HepG2 (cell line): Measurements from ENCODE around the gene ITSN2. TPM values are rescaled to one million over a fixed set of nuclear protein-coding genes. Genes with fewer than 3 reads are reported as not detected.

Experiments
- CCDC6 ChIP-seq: sonication (generic); formaldehyde crosslinking; IDR thresholded peaks from 2 replicates; pipeline ENCODE4 v1.8.1; 2022; ENCODE audit warnings: mild to moderate bottlenecking, missing genetic modification reagents, moderate library complexity
- EEA1 ChIP-seq: sonication (generic); formaldehyde crosslinking; IDR thresholded peaks from 2 replicates; pipeline ENCODE4 v1.5.1; 2020; ENCODE audit warnings: mild to moderate bottlenecking, missing genetic modification reagents, borderline replicate concordance
- GMEB1 ChIP-seq: sonication (generic); formaldehyde crosslinking; IDR thresholded peaks from 2 replicates; pipeline ENCODE4 v1.5.1; 2020; ENCODE audit warnings: missing genetic modification reagents, mild to moderate bottlenecking, borderline replicate concordance
- PATZ1 ChIP-seq: sonication (generic); formaldehyde crosslinking; IDR thresholded peaks from 2 replicates; pipeline ENCODE4 v1.4.0; 2020; ENCODE audit warnings: missing genetic modification reagents
- SNRNP70 ChIP-seq: fragments of 200-400 bp; formaldehyde crosslinking; IDR thresholded peaks from 2 replicates; pipeline ENCODE4 v1.6.1; 2017; ENCODE audit warnings: mild to moderate bottlenecking, low read depth, low read length, moderate library complexity
- TGIF2 ChIP-seq: IDR thresholded peaks from 2 replicates; pipeline ENCODE4 v1.6.1; 2016; ENCODE audit warnings: control low read depth, missing compliant biosample characterization
- ZFAT ChIP-seq: sonication (generic); formaldehyde crosslinking; conservative IDR thresholded peaks from 2 replicates; pipeline ENCODE4 v1.8.1; 2023; ENCODE audit warnings: missing genetic modification reagents, inconsistent platforms
- ZFX ChIP-seq: sonication (generic); formaldehyde crosslinking; IDR thresholded peaks from 2 replicates; pipeline ENCODE4 v1.4.0; 2020; ENCODE audit warnings: mild to moderate bottlenecking, low read depth, missing genetic modification reagents, moderate library complexity
- ZHX1 ChIP-seq: sonication (generic); formaldehyde crosslinking; IDR thresholded peaks from 2 replicates; pipeline ENCODE4 v1.8.1; 2022; ENCODE audit warnings: low read depth, mild to moderate bottlenecking, missing genetic modification reagents
- ZHX2 ChIP-seq, 2 experiments: sonication (generic) in 1 of 2; formaldehyde crosslinking in 1 of 2; IDR thresholded peaks; 2 replicates each; pipeline versions ENCODE4 v1.6.1 to v1.9.0; 2014 to 2022; ENCODE audit warnings: antibody characterized with exemption in 1 of 2, borderline replicate concordance in 1 of 2, inconsistent platforms in 1 of 2, low read depth in 1 of 2, missing genetic modification reagents in 1 of 2
- ZNF138 ChIP-seq: sonication (generic); formaldehyde crosslinking; IDR thresholded peaks from 2 replicates; pipeline ENCODE4 v1.5.0; 2020; ENCODE audit warnings: mild to moderate bottlenecking, low read depth, missing genetic modification reagents
- ZNF234 ChIP-seq: sonication (generic); formaldehyde crosslinking; conservative IDR thresholded peaks from 2 replicates; pipeline ENCODE4 v1.5.1; 2020; ENCODE audit warnings: mild to moderate bottlenecking, missing genetic modification reagents
- ZNF451 ChIP-seq: sonication (generic); formaldehyde crosslinking; IDR thresholded peaks from 2 replicates; pipeline ENCODE4 v1.5.0; 2020; ENCODE audit warnings: mild to moderate bottlenecking, missing genetic modification reagents
- ZNF549 ChIP-seq: sonication (generic); formaldehyde crosslinking; IDR thresholded peaks from 2 replicates; pipeline ENCODE4 v1.5.0; 2020; ENCODE audit warnings: missing genetic modification reagents
- ZNF556 ChIP-seq: sonication (generic); formaldehyde crosslinking; IDR thresholded peaks from 2 replicates; pipeline ENCODE4 v1.4.0; 2020; ENCODE audit warnings: mild to moderate bottlenecking, missing genetic modification reagents, borderline replicate concordance
- ZNF740 ChIP-seq: sonication (generic); formaldehyde crosslinking; IDR thresholded peaks from 2 replicates; pipeline ENCODE4 v1.4.0; 2020; ENCODE audit warnings: missing genetic modification reagents
- polyA plus RNA-seq, 8 experiments: library from polyadenylated mRNA; depleted of rRNA in 3 of 8; stranded (reverse) in 7 of 8; unstranded in 1 of 8; fragments of >200 nt; fragmentation: Illumina TruSeq in 4 of 8; extraction: Trizol in 4 of 8; gene quantifications; 2 replicates each; pipeline versions ENCODE4 v1.2.1 to v1.2.3, GENCODE V29; 2011 to 2016; ENCODE audit warnings: low read depth in 4 of 8, missing spikeins in 1 of 8, mixed read lengths in 1 of 8; ENCODE audit not compliant: insufficient read depth in 1 of 8
- total RNA-seq, 5 experiments: library from RNA; depleted of rRNA; stranded (reverse); fragments of >200 nt; fragmentation: Illumina TruSeq; extraction: Trizol; gene quantifications; 2 replicates each; pipeline ENCODE4 v1.2.3, GENCODE V29; 2016; ENCODE audit warnings: low read depth in 1 of 5

Gene ITSN2
- total and polyA plus RNA-seq, 2 of the 13 experiments (the other 11 are each of a cell fraction or from before 2014, with no cell fraction given), result 26.0 to 26.6 TPM

- TF ChIP-seq TGIF2 (CRISPR knock-in tag) (no peak), ZNF740 (CRISPR knock-in tag) (no peak), GMEB1 (CRISPR knock-in tag) (no peak), ZNF138 (CRISPR knock-in tag) (no peak), ZNF549 (CRISPR knock-in tag) (no peak), PATZ1 (peak; percentile 54; the same call in 1 of the 2 replicates), ZHX1 (CRISPR knock-in tag) (no peak), CCDC6 (peak; percentile 77; the same call in 1 of the 2 replicates), SNRNP70 (no peak), ZHX2 (IDR thresholded peaks at IDR 0.05; ENCODE audit: low read depth) (no peak), ZHX2 (CRISPR knock-in tag; IDR thresholded peaks at IDR 0.05; ENCODE audit: borderline replicate concordance) (no peak), EEA1 (CRISPR knock-in tag) (no peak), ZFX (CRISPR knock-in tag) (no peak; the same call in 1 of the 2 replicates), ZNF556 (CRISPR knock-in tag) (no peak), ZNF451 (CRISPR knock-in tag) (no peak), ZFAT (CRISPR knock-in tag) (no peak), ZNF234 (CRISPR knock-in tag) (no peak)
Observed at GRCh38 chr2:24164416-24164973, 195.8 kb downstream of the ITSN2 start (continued).
